Lower lobe of right lung (tissue), 2 donors: ENCODE data around the gene BLM. TPM values are rescaled to one million over a fixed set of nuclear protein-coding genes. Genes with fewer than 3 reads are reported as not detected.

ENCODE experiments used
- ATAC-seq, 2 donors: fragments of 200-7000 bp; cut with Tn5 transposase; one replicate each; pipeline ENCODE4 v1.9.1; 2020 to 2022; ENCODE audit warnings: mild to moderate bottlenecking in 2 of 2, moderate library complexity in 2 of 2
- DNase-seq: peaks from one replicate; pipeline ENCODE4 v3.0.0-alpha.2; 2020
- H3K27ac ChIP-seq: fragments of 200-600 bp; one replicate; pipeline ENCODE4 v1.8.0; 2022
- H3K27me3 ChIP-seq: fragments of 200-600 bp; one replicate; pipeline ENCODE4 v1.8.0; 2022; ENCODE audit warnings: low read depth
- H3K36me3 ChIP-seq: fragments of 200-600 bp; one replicate; pipeline ENCODE4 v1.8.0; 2022; ENCODE audit warnings: mild to moderate bottlenecking
- H3K4me1 ChIP-seq: fragments of 200-600 bp; one replicate; pipeline ENCODE4 v1.8.0; 2022
- H3K4me3 ChIP-seq: fragments of 200-600 bp; one replicate; pipeline ENCODE4 v1.8.0; 2022; ENCODE audit warnings: mild to moderate bottlenecking
- H3K9me3 ChIP-seq: fragments of 200-600 bp; one replicate; pipeline ENCODE4 v1.8.0; 2022
- CTCF ChIP-seq: fragments of 200-600 bp; IDR thresholded peaks from one replicate; pipeline ENCODE4 v1.8.0; 2022; ENCODE audit warnings: antibody characterized with exemption, mild to moderate bottlenecking
- intact Hi-C: fragments of 100-400 bp; cut with DNase I; formaldehyde crosslinking; loops from one replicate; pipeline ENCODE4 v1.11.0; 2022
- total RNA-seq: library from RNA; stranded (reverse); fragmentation: NEBNext Ultra II Directional; extraction: Animal tissue kit (Norgen Biotek cat#: 25700); gene quantifications from one replicate; pipeline ENCODE4 v1.2.1, GENCODE V29; 2021
- donor health status: DM: no; HTN: yes; CAD: no; lungs with severe emphysema.

Gene BLM
- total RNA-seq, 1 donor from 2014 or later: 2.0 TPM

- no peak for TF ChIP-seq CTCF
- ATAC-seq: no peak
Observed at GRCh38 chr15:90743407-90743806, 26.3 kb downstream of the BLM start.

GRCh38 chr15:90744759-90745402 is 27.7 kb downstream of the BLM start:
- no peak for ATAC-seq
- Histone ChIP-seq H3K27ac (no peak overlapping the region), H3K27me3 (no peaks in the 10 kb centered on the region), H3K36me3 (no peaks in the 10 kb centered on the region), H3K4me3 (no peak overlapping the region), H3K4me1 (no peaks in the 10 kb centered on the region), H3K9me3 (no peaks in the 10 kb centered on the region)
- intact Hi-C loops: no loop called here
- DNase-seq: no peak
- TF ChIP-seq CTCF: no peak

More at GRCh38 chr15:90743407-90743806, 26.3 kb downstream of the BLM start:
- intact Hi-C loops: no loop called here
- no peaks in the 10 kb centered on the region for H3K27me3 ChIP-seq
- no peaks in the 10 kb centered on the region for H3K36me3 ChIP-seq
- no peak for DNase-seq
- H3K4me3 ChIP-seq: no peak overlapping the region
- no peaks in the 10 kb centered on the region for H3K9me3 ChIP-seq
- no peak overlapping the region for H3K27ac ChIP-seq
- H3K4me1 ChIP-seq: no peaks in the 10 kb centered on the region

GRCh38 chr15:90749754-90750153 is 32.6 kb downstream of the BLM start:
- no peaks in the 10 kb centered on the region for H3K36me3 ChIP-seq
- no peak overlapping the region for H3K4me3 ChIP-seq
- no peak overlapping the region for H3K27ac ChIP-seq
- TF ChIP-seq CTCF: no peak
- ATAC-seq (no peak), DNase-seq (no peak)
- H3K4me1 ChIP-seq: no peaks in the 10 kb centered on the region
- intact Hi-C loops: no loop called here
- H3K9me3 ChIP-seq: no peaks in the 10 kb centered on the region
- H3K27me3 ChIP-seq: no peaks in the 10 kb centered on the region

GRCh38 chr15:90750186-90750585 is 33.0 kb downstream of the BLM start:
- Histone ChIP-seq H3K36me3 (no peaks in the 10 kb centered on the region), H3K4me3 (no peak overlapping the region), H3K27me3 (no peaks in the 10 kb centered on the region), H3K27ac (no peak overlapping the region), H3K4me1 (no peaks in the 10 kb centered on the region), H3K9me3 (no peaks in the 10 kb centered on the region)
- no peak for ATAC-seq
- TF ChIP-seq CTCF: no peak
- DNase-seq: no peak
- intact Hi-C loops: no loop called here

- H3K27me3 ChIP-seq: no peaks in the 10 kb centered on the region
- no peak overlapping the region for H3K27ac ChIP-seq
- H3K9me3 ChIP-seq: no peaks in the 10 kb centered on the region
- TF ChIP-seq CTCF: no peak
- intact Hi-C loops: no loop called here
- H3K4me1 ChIP-seq: no peaks in the 10 kb centered on the region
- ATAC-seq (no peak), DNase-seq (no peak)
- H3K36me3 ChIP-seq: no peaks in the 10 kb centered on the region
- no peak overlapping the region for H3K4me3 ChIP-seq
Observed at GRCh38 chr15:90751300-90751825, 34.2 kb downstream of the BLM start.
